Right atrium auricular region (tissue), 2 donors: ENCODE results near the gene TCTN1. TPM values are rescaled to one million over a fixed set of nuclear protein-coding genes. Genes with fewer than 3 reads are reported as not detected.
"Not testable (repeated sequence)": the region's sequence is repeated elsewhere in the genome, so short reads cannot be mapped to it uniquely, and the experiment has no call there.

ENCODE experiments used
- DNase-seq: peaks from one replicate; pipeline ENCODE4 v3.0.0-alpha.2; 2019; ENCODE audit warnings: low spot score
- H3K27ac ChIP-seq, 2 donors: fragments of 200-600 bp; sonication (generic); 1 replicate in 1 of 2; 2 replicates in 1 of 2; pipeline ENCODE4 v1.5.1; 2016 to 2019
- H3K27me3 ChIP-seq, 2 donors: fragments of 200-600 bp; sonication (generic); one replicate each; pipeline versions ENCODE4 v1.5.1 to v1.6.0; 2017 to 2019
- H3K36me3 ChIP-seq: fragments of 200-600 bp; sonication (generic); one replicate; pipeline ENCODE4 v1.5.1; 2016
- H3K4me1 ChIP-seq, 2 donors: fragments of 200-600 bp; sonication (generic); one replicate each; pipeline versions ENCODE4 v1.5.1 to v1.6.0; 2017 to 2019
- H3K4me3 ChIP-seq, 2 donors: fragments of 200-600 bp; sonication (generic); 1 replicate in 1 of 2; 2 replicates in 1 of 2; pipeline ENCODE4 v1.5.1; 2017 to 2019; ENCODE audit warnings: mild to moderate bottlenecking in 1 of 2, moderate library complexity in 1 of 2
- H3K9me3 ChIP-seq, 2 donors: fragments of 200-600 bp; sonication (generic); one replicate each; pipeline ENCODE4 v1.5.1; 2019
- total RNA-seq, 2 donors: library from RNA; depleted of rRNA; stranded (reverse); fragments of >200 nt; gene quantifications; one replicate each; pipeline ENCODE4 v1.1.0, GENCODE V29; 2016
- TF ChIP-seq, protein P1 (sequence below), 2 donors: fragments of 200-600 bp; sonication (generic); IDR thresholded peaks; one replicate each; pipeline ENCODE4 v1.5.1; 2019; ENCODE audit warnings: antibody characterized with exemption in 2 of 2

Gene TCTN1
- total RNA-seq, 2 donors from 2014 or later: 23.7 to 29.0 TPM

DNA sequence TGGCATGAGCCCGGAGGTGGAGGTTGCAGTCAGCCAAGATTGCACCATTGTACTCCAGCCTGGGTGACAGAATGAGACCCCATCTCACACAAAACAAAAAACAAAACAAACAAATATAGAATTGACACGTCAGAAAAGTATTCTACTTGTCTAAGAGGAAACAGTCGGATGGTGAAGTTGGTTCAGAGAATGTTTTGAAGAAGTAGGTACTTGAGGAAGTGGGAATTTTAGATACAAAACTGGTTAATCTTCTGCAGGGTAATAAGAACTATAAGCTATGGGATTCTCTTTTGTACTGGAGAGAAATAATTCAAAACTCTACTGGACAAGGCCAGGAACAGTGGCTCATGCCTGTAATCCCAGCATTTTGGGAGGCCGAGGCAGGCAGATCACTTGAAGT, 14.6 kb upstream of the TCTN1 start:
- DNase-seq: no peak
- Histone ChIP-seq H3K4me3 (no peak overlapping the region), H3K9me3 (no peaks in the 10 kb centered on the region), H3K36me3 (no peaks in the 10 kb centered on the region), H3K27ac (no peak overlapping the region), H3K4me1 (no peaks in the 10 kb centered on the region), H3K27me3 (no peaks in the 10 kb centered on the region)
- TF ChIP-seq, protein P1, sequence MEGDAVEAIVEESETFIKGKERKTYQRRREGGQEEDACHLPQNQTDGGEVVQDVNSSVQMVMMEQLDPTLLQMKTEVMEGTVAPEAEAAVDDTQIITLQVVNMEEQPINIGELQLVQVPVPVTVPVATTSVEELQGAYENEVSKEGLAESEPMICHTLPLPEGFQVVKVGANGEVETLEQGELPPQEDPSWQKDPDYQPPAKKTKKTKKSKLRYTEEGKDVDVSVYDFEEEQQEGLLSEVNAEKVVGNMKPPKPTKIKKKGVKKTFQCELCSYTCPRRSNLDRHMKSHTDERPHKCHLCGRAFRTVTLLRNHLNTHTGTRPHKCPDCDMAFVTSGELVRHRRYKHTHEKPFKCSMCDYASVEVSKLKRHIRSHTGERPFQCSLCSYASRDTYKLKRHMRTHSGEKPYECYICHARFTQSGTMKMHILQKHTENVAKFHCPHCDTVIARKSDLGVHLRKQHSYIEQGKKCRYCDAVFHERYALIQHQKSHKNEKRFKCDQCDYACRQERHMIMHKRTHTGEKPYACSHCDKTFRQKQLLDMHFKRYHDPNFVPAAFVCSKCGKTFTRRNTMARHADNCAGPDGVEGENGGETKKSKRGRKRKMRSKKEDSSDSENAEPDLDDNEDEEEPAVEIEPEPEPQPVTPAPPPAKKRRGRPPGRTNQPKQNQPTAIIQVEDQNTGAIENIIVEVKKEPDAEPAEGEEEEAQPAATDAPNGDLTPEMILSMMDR (IDR thresholded peaks at IDR 0.05): no peak

DNA sequence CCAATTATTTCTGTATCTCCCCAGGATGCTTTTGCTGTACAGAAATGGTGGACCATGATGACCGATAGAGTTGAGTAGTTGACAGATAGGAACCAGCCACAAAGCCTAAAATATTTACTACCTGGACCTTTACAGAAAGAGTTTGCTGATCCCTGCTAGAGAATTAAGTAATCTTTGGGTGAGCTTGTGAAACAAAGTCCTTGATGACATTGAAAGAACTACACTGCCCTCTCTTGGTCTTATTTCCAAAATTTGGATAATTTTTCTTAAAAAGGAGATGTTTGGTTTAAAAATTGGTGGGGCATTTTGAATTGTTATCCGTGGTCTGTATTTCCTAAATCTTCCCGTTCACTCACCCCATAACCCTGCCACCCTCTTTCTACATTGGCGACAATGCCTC, 13.7 kb upstream of the TCTN1 start:
- TF ChIP-seq, protein P1 (IDR thresholded peaks at IDR 0.05): peak in 1 of 2 donors; percentile 54
- Histone ChIP-seq H3K27me3 (no peaks in the 10 kb centered on the region), H3K27ac (no peak overlapping the region)

DNA sequence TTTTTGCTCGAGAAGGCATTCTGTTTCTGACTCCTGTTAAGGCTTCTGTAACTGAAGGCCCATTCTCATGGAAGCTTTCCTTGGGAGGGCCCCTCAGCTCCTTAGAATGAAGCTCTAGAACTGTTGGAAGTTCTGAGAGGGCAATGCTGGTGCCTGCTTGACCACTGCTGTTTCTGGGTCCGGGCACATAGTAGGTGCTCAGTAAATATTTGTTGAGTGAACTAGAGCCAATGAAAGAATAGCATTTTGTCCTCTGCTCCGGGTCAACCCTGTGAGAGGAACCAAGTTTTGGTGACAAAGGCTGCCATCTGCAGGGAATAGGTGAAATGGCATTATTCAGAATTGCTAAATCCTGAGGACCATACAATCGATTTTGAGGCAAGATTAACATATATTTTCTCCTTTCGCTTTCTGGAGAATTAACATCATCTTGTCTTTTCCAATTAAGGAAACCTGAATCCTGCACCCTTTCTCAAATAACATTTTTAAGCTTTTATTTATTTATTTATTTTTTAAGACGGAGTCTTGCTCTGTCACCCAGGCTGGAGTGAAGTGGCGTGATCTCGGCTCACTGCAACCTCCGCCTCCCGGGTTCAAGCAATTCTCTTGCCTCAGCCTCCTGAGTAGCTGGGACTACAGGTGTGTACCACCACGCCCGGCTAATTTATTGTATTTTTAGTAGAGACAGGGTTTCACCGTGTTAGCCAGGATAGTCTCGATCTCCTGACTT, 11.7 kb upstream of the TCTN1 start:
- not testable (repeated sequence) for H3K36me3 ChIP-seq, H3K9me3 ChIP-seq, H3K4me1 ChIP-seq, H3K27ac ChIP-seq, H3K4me3 ChIP-seq, H3K27me3 ChIP-seq
- TF ChIP-seq, protein P1 (IDR thresholded peaks at IDR 0.05): peak; percentile 65 to 78
- peak; percentile 62 for DNase-seq

More for the DNA sequence above, 13.7 kb upstream of the TCTN1 start:
- H3K4me1 ChIP-seq: no peaks in the 10 kb centered on the region
- no peaks in the 10 kb centered on the region for H3K36me3 ChIP-seq
- H3K4me3 ChIP-seq: no peak overlapping the region
- H3K9me3 ChIP-seq: no peaks in the 10 kb centered on the region
- DNase-seq: no peak

DNA sequence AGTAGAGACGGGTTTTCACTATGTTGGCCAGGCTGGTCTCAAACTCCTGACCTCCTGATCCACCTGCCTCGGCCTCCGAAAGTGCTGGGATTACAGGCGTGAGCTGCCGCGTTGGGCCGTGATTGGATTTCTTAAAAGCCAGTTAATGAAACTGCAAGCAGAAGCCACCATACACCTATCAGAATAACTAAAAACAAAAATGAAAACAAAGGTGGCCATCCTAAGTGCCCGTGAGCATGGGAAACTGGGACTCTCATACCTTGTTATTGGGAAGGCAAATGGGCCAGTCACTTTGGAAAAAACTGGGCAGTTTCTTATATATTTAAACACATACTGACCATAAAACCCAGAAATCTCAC, 7.7 kb upstream of the TCTN1 start:
- no peak for DNase-seq
- TF ChIP-seq, protein P1 (IDR thresholded peaks at IDR 0.05): no peak
- no peaks in the 10 kb centered on the region for H3K9me3 ChIP-seq
- H3K4me3 ChIP-seq: no peak overlapping the region
- H3K27me3 ChIP-seq: no peaks in the 10 kb centered on the region
- no peak overlapping the region for H3K27ac ChIP-seq
- H3K4me1 ChIP-seq: no peaks in the 10 kb centered on the region
- no peaks in the 10 kb centered on the region for H3K36me3 ChIP-seq

DNA sequence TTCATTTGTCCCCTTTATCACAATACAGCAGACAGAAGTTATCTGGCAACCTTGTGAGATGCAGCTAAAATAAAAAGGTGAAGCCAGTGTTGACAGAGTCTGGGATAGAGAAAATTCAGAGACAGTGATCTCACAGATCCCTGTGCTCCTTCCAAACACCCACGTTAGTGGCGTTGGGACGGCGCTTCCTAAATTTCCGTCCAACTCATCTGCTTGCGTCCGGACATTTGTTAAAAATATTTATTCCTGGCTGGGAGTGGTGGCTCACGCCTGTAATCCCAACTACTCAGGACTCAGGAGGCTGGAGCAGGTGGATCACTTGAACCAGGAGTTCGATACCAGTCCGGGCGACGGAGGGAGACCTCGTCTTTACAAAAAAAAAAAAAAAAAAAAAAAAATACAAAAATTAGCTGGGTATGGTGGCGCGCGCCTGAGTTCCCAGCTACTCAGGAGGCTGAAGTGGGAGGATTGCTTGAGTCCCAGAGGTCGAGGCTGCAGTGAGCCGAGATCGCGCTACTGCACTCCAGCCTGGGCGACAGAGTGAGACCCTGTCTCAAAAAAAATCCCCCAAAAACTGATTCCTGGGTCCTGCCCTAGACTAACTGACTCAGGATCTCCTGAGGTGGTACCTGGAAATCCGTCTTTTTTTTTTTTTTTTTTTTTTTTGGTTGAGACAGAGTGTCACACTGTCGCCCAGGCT, 708 bp upstream of the TCTN1 start:
- Histone ChIP-seq H3K36me3 (no peaks in the 10 kb centered on the region), H3K4me3 (peak overlapping the region; percentile 41 to 71), H3K4me1 (peaks cover 0 to 5% of the 10 kb centered on the region in 2 donors), H3K9me3 (no peaks in the 10 kb centered on the region), H3K27ac (peak overlapping the region; percentile 74 to 76), H3K27me3 (no peaks in the 10 kb centered on the region)
- DNase-seq: no peak
- TF ChIP-seq, protein P1 (IDR thresholded peaks at IDR 0.05): no peak
